ENCODE data around the gene MYO1D. TPM values are rescaled to one million over a fixed set of nuclear protein-coding genes. Genes with fewer than 3 reads are reported as not detected.
"Not testable (repeated sequence)": the region's sequence is repeated elsewhere in the genome, so short reads cannot be mapped to it uniquely, and the experiment has no call there.

Gene MYO1D
- total and polyA plus RNA-seq, 4 donors = 22.0 to 75.8 (median 61.4) TPM

GRCh38 chr17:32742681-32743538, 134.0 kb downstream of the MYO1D start:
- no peaks in the 10 kb centered on the region for H3K4me1 ChIP-seq (ENCODE audit: control insufficient read depth in 5 of 5, insufficient read depth in 5 of 5, low read length in 5 of 5)
- H3K9me3 ChIP-seq (ENCODE audit: control insufficient read depth in 4 of 4, insufficient read depth in 3 of 4, low read length in 3 of 4) = no peaks in the 10 kb centered on the region
- no peaks in the 10 kb centered on the region for H3K27me3 ChIP-seq (ENCODE audit: control insufficient read depth in 3 of 3, insufficient read depth in 3 of 3, low read length in 2 of 3)
- H3K4me3 ChIP-seq = no peak overlapping the region
- no peak overlapping the region for H3K27ac ChIP-seq (ENCODE audit: low read depth in 1 of 2, low read length in 1 of 2)
- H3K36me3 ChIP-seq (ENCODE audit: control insufficient read depth in 4 of 4, insufficient read depth in 4 of 4, low read length in 4 of 4) = no peaks in the 10 kb centered on the region
- 55 to 73% methylated on average over 4 of the region's 4 CpGs for WGBS, 2 donors
- H3K9ac ChIP-seq (ENCODE audit: insufficient read depth in 1 of 2, low read length in 2 of 2) = no peak overlapping the region
- TF ChIP-seq, protein P1, sequence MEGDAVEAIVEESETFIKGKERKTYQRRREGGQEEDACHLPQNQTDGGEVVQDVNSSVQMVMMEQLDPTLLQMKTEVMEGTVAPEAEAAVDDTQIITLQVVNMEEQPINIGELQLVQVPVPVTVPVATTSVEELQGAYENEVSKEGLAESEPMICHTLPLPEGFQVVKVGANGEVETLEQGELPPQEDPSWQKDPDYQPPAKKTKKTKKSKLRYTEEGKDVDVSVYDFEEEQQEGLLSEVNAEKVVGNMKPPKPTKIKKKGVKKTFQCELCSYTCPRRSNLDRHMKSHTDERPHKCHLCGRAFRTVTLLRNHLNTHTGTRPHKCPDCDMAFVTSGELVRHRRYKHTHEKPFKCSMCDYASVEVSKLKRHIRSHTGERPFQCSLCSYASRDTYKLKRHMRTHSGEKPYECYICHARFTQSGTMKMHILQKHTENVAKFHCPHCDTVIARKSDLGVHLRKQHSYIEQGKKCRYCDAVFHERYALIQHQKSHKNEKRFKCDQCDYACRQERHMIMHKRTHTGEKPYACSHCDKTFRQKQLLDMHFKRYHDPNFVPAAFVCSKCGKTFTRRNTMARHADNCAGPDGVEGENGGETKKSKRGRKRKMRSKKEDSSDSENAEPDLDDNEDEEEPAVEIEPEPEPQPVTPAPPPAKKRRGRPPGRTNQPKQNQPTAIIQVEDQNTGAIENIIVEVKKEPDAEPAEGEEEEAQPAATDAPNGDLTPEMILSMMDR (IDR thresholded peaks at IDR 0.05; ENCODE audit: control extremely low read depth, extremely low read depth) = no peak
- no peak for DNase-seq
- ATAC-seq (ENCODE audit: insufficient read depth, low FRiP score) = no peak

DNA sequence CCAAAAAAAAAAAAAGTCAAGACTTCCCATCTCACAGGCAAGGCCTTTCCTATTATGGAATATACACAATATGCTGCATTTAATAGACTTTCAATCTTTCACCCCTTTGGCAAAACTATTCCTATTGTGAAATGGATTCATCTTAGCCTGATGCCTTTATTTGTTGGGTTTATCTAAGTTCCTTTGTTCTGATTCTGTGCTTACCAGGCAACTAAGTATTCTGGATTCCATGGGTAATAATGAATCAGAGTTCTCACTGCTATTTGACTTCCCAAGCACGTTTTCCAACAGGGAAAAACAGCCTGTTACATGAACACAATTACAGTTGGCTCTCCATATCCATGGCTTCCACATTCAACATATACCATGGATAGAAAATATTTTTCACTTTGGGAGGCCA, 135.5 kb downstream of the MYO1D start:
- H3K9me3 ChIP-seq (ENCODE audit: control insufficient read depth in 4 of 4, insufficient read depth in 3 of 4, low read length in 3 of 4) = no peaks in the 10 kb centered on the region
- WGBS, 2 donors = 85 to 92% methylated on average over 1 of the region's 1 CpG
- no peak overlapping the region for H3K27ac ChIP-seq (ENCODE audit: low read depth in 1 of 2, low read length in 1 of 2)
- no peak overlapping the region for H3K9ac ChIP-seq (ENCODE audit: insufficient read depth in 1 of 2, low read length in 2 of 2)
- H3K4me3 ChIP-seq = no peak overlapping the region
- TF ChIP-seq, protein P1 (IDR thresholded peaks at IDR 0.05; ENCODE audit: control extremely low read depth, extremely low read depth) = no peak
- no peaks in the 10 kb centered on the region for H3K4me1 ChIP-seq (ENCODE audit: control insufficient read depth in 5 of 5, insufficient read depth in 5 of 5, low read length in 5 of 5)
- ATAC-seq (ENCODE audit: insufficient read depth, low FRiP score) (no peak), DNase-seq (no peak)
- no peaks in the 10 kb centered on the region for H3K36me3 ChIP-seq (ENCODE audit: control insufficient read depth in 4 of 4, insufficient read depth in 4 of 4, low read length in 4 of 4)
- H3K27me3 ChIP-seq (ENCODE audit: control insufficient read depth in 3 of 3, insufficient read depth in 3 of 3, low read length in 2 of 3) = no peaks in the 10 kb centered on the region

DNA sequence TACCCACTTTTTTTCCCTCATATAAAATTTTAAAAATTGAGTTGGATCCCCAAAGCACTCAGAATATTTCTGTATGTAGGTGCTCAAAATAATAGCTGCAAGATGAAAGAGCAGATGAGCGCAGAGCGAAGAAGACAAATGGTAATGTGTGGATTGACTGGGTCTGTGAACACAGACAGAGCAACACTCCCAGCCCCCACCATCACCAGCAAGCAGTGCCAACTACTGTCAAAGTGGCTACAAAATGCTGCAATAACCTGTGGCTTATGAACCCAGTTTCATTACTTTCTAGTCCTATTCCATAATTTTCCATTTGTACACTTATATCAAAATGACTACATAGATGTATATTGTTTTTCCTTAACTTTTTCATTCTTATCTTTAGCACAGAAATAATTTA, 137.2 kb downstream of the MYO1D start:
- Histone ChIP-seq H3K27ac (ENCODE audit: low read depth in 1 of 2, low read length in 1 of 2) (no peak overlapping the region), H3K36me3 (ENCODE audit: control insufficient read depth in 4 of 4, insufficient read depth in 4 of 4, low read length in 4 of 4) (peaks cover 0 to 3% (median 0%) of the 10 kb centered on the region in 4 donors), H3K27me3 (ENCODE audit: control insufficient read depth in 3 of 3, insufficient read depth in 3 of 3, low read length in 2 of 3) (no peaks in the 10 kb centered on the region), H3K4me3 (no peak overlapping the region), H3K9ac (ENCODE audit: insufficient read depth in 1 of 2, low read length in 2 of 2) (no peak overlapping the region), H3K4me1 (ENCODE audit: control insufficient read depth in 5 of 5, insufficient read depth in 5 of 5, low read length in 5 of 5) (no peaks in the 10 kb centered on the region), H3K9me3 (ENCODE audit: control insufficient read depth in 4 of 4, insufficient read depth in 3 of 4, low read length in 3 of 4) (no peaks in the 10 kb centered on the region)
- ATAC-seq (ENCODE audit: insufficient read depth, low FRiP score) = no peak
- TF ChIP-seq, protein P1 (IDR thresholded peaks at IDR 0.05; ENCODE audit: control extremely low read depth, extremely low read depth) = no peak
- DNase-seq = no peak
- WGBS, 2 donors = 94 to 98% methylated on average over 2 of the region's 2 CpGs

DNA sequence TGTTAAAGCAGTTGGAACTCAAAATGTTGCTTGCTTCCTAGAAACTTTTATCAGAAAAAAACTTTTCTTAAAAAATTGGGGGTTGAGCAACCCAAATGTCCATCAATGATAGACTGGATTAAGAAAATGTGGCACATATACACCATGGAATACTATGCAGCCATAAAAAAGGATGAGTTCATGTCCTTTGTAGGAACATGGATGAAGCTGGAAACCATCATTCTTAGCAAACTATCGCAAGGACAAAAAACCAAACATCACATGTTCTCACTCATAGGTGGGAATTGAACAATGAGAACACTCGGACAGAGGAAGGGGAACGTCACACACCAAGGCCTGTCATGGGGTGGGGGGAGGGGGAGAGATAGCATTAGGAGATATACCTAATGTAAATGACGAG, 137.8 kb downstream of the MYO1D start:
- ATAC-seq (ENCODE audit: insufficient read depth, low FRiP score); H3K27me3 ChIP-seq (ENCODE audit: control insufficient read depth in 3 of 3, insufficient read depth in 3 of 3, low read length in 2 of 3); DNase-seq; H3K9ac ChIP-seq (ENCODE audit: insufficient read depth in 1 of 2, low read length in 2 of 2); H3K4me1 ChIP-seq (ENCODE audit: control insufficient read depth in 5 of 5, insufficient read depth in 5 of 5, low read length in 5 of 5); H3K4me3 ChIP-seq; H3K27ac ChIP-seq (ENCODE audit: low read depth in 1 of 2, low read length in 1 of 2); H3K9me3 ChIP-seq (ENCODE audit: control insufficient read depth in 4 of 4, insufficient read depth in 3 of 4, low read length in 3 of 4); H3K36me3 ChIP-seq (ENCODE audit: control insufficient read depth in 4 of 4, insufficient read depth in 4 of 4, low read length in 4 of 4): not testable (repeated sequence)
- 74 to 93% methylated on average over 3 to 4 of the region's 4 CpGs for WGBS, 2 donors
